Calu3 (cell line): ENCODE data around the gene BPI. TPM values are rescaled to one million over a fixed set of nuclear protein-coding genes. Genes with fewer than 3 reads are reported as not detected.

Source experiments
- BruUV-seq: library from RNA; stranded (reverse); fragments of 400-500 nt; replicated peaks from 2 replicates; lab custom pipeline; 2021; lab: Mats Ljungman, UMichigan
- CTCF ChIA-PET: fragments of 300-600 bp; sonication (Branson Sonifier 250); formaldehyde crosslinking; loops from one replicate; lab custom pipeline; 2022; ENCODE audit warnings: antibody characterized with exemption; lab: Charles Lee
- DNase-seq: peaks from one replicate; pipeline ENCODE4 v3.0.0; 2022
- H3K27ac Mint-ChIP-seq: one replicate; pipeline ENCODE4 v1.8.0; 2022; ENCODE audit warnings: mixed read lengths; ENCODE audit not compliant: unreplicated experiment
- H3K27me3 Mint-ChIP-seq: one replicate; pipeline ENCODE4 v1.8.0; 2022; ENCODE audit warnings: mixed read lengths; ENCODE audit not compliant: unreplicated experiment
- H3K36me3 Mint-ChIP-seq: one replicate; pipeline ENCODE4 v1.8.0; 2022; ENCODE audit warnings: mild to moderate bottlenecking, moderate library complexity, mixed read lengths; ENCODE audit not compliant: insufficient read depth, unreplicated experiment
- H3K4me1 Mint-ChIP-seq: one replicate; pipeline ENCODE4 v1.8.0; 2022; ENCODE audit warnings: mild to moderate bottlenecking, low read depth, mixed read lengths; ENCODE audit not compliant: unreplicated experiment
- H3K4me3 Mint-ChIP-seq: one replicate; pipeline ENCODE4 v1.8.0; 2022; ENCODE audit warnings: mild to moderate bottlenecking, low read depth, moderate library complexity, mixed read lengths; ENCODE audit not compliant: unreplicated experiment
- H3K9me3 Mint-ChIP-seq: one replicate; pipeline ENCODE4 v1.8.0; 2022; ENCODE audit warnings: low read depth, mixed read lengths; ENCODE audit not compliant: unreplicated experiment
- intact Hi-C: fragments of 100-400 bp; cut with micrococcal nuclease; formaldehyde crosslinking; loops from one replicate; pipeline ENCODE4 v1.10.0; 2022; ENCODE audit not compliant: unreplicated experiment
- total RNA-seq: library from RNA; stranded (reverse); gene quantifications from 2 replicates; pipeline ENCODE4 v1.2.3, GENCODE V29; 2022
- TF ChIP-seq, protein P1 (sequence below): fragments of 200-600 bp; IDR thresholded peaks from one replicate; pipeline ENCODE4 v1.8.0; 2022; ENCODE audit warnings: antibody characterized with exemption; ENCODE audit not compliant: unreplicated experiment

Gene BPI
- total RNA-seq, 1 experiment from 2014 or later = not detected

DNA sequence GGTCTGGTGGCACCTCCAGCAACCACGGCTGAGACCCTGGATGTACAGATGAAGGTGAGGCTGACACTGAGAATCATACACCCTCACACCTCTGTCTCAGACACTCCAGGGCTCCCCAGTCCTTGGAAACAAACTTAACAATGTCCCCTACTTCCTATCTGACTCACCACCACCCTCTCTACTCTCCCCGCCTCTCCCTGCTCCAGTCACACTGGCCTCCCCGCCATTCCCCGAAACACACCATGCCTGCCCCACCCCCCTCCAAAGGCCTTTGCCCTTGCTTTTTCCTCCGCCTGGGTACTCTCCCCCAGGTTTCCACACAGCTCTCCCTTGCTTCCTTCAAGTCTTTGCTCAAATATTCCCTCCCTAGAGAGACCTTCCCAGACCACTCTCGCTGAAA is 16.3 kb downstream of the BPI start:
- Mint-ChIP-seq H3K4me1 (peaks cover 17% of the 10 kb centered on the region), H3K27me3 (peaks cover 57% of the 10 kb centered on the region), H3K4me3 (no peak overlapping the region), H3K27ac (no peak overlapping the region), H3K9me3 (no peaks in the 10 kb centered on the region), H3K36me3 (no peaks in the 10 kb centered on the region)
- CTCF ChIA-PET = interaction anchor here (0.7 to 3.1 kb wide), 4 partner anchors 10 to 262 kb away, joined by 3 to 17 read pairs (median 3); no protein-coding TSS in a partner anchor
- intact Hi-C loops = no loop called here
- TF ChIP-seq, protein P1, sequence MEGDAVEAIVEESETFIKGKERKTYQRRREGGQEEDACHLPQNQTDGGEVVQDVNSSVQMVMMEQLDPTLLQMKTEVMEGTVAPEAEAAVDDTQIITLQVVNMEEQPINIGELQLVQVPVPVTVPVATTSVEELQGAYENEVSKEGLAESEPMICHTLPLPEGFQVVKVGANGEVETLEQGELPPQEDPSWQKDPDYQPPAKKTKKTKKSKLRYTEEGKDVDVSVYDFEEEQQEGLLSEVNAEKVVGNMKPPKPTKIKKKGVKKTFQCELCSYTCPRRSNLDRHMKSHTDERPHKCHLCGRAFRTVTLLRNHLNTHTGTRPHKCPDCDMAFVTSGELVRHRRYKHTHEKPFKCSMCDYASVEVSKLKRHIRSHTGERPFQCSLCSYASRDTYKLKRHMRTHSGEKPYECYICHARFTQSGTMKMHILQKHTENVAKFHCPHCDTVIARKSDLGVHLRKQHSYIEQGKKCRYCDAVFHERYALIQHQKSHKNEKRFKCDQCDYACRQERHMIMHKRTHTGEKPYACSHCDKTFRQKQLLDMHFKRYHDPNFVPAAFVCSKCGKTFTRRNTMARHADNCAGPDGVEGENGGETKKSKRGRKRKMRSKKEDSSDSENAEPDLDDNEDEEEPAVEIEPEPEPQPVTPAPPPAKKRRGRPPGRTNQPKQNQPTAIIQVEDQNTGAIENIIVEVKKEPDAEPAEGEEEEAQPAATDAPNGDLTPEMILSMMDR = no peak
- no TSS peak for BruUV-seq
- DNase-seq = no peak

DNA sequence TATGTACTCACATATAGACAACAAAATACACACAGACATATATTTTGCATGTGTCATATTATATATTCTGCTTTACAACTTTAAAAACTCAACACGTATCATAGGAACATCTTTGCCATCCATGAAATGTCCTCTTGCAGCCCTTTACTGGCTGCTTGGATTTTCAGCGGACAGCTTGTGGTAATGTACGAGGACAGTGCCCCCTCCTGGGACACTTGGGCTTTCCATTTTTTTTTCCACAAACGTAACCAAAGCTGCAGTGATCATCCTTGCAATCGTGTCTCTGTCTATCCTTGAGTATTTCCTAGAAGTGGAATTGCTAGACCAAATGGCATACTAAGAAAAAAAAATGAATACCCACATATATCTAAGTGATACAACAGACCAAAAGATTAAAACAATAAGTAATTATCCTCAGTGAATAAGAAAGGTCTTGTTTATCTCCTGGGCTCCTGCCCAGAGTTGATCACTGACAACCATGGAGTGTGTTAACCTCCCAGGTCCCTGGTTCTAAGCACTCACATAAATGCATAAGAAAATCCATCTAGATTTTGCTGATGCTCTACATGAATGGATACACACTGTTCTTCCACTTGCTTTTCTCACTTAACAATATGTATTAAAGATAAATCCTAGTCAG is 18.1 kb downstream of the BPI start:
- Mint-ChIP-seq H3K36me3 (no peaks in the 10 kb centered on the region), H3K4me3 (no peak overlapping the region), H3K4me1 (peaks cover 17% of the 10 kb centered on the region), H3K9me3 (no peaks in the 10 kb centered on the region), H3K27me3 (peaks cover 75% of the 10 kb centered on the region), H3K27ac (no peak overlapping the region)
- CTCF ChIA-PET = interaction anchor here (0.6 to 3.1 kb wide), 13 partner anchors 10 to 755 kb away, joined by 3 to 17 read pairs (median 7); no protein-coding TSS in a partner anchor
- intact Hi-C loops = loop anchor here (1.0 kb wide), 1 partner anchor 93 kb away; no protein-coding TSS in a partner anchor
- peak; percentile 76 for DNase-seq
- BruUV-seq = no TSS peak
- TF ChIP-seq, protein P1 = peak; percentile 71

DNA sequence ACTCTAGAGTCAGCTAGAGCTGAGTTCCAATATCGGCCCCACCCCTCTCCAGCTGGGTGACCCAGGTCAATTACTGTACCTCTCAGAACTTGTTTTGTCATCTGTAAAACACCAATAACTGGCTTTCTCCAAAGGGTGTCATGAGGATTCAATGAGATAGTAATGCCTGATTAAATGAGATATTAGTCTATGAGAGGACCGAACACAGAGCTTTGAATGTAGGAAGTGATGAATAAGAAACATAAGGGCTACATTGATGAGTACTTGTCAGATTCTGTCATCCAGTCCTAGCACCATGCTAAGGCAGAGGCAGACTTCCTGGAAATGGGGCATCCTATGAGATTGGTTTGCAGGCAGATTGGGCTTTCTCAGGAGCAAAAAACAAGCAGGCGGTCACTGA is 20.2 kb downstream of the BPI start:
- intact Hi-C loops = no loop called here
- BruUV-seq = no TSS peak
- TF ChIP-seq, protein P1 = no peak
- Mint-ChIP-seq H3K4me1 (peaks cover 17% of the 10 kb centered on the region), H3K27ac (no peak overlapping the region), H3K4me3 (no peak overlapping the region), H3K36me3 (no peaks in the 10 kb centered on the region), H3K9me3 (no peaks in the 10 kb centered on the region), H3K27me3 (peaks cover 93% of the 10 kb centered on the region)
- no peak for DNase-seq
- CTCF ChIA-PET = interaction anchor here (0.9 to 2.5 kb wide), 3 partner anchors 24 to 251 kb away, joined by 4 to 7 read pairs (median 4); no protein-coding TSS in a partner anchor

DNA sequence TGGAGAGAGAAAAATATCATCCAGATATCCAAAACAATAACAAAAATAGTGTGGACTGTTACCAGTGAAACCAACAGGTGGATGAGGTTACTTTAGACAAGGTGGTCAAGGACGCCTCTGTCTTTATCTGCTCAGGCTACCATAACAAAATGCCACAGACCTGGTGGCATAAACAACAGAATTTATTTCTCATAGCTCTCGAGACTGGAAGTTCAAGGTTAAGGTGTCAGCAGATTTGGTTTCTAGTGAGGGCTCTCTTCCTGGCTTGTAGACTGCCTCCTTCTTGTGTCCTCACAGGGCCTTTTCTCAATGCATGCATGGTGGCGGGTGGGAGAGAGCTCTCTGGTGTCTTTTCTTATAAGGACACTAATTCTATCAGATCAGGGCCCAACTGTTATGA is 21.2 kb downstream of the BPI start:
- no peak for DNase-seq
- Mint-ChIP-seq H3K4me3 (no peak overlapping the region), H3K4me1 (peaks cover 15% of the 10 kb centered on the region), H3K27ac (no peak overlapping the region), H3K27me3 (peaks cover 87% of the 10 kb centered on the region), H3K36me3 (no peaks in the 10 kb centered on the region), H3K9me3 (no peaks in the 10 kb centered on the region)
- intact Hi-C loops = no loop called here
- TF ChIP-seq, protein P1 = no peak
- BruUV-seq = no TSS peak
- CTCF ChIA-PET = interaction anchor here (1.8 to 2.5 kb wide), 2 partner anchors 25 to 29 kb away, joined by 4 to 7 read pairs; no protein-coding TSS in a partner anchor
